ENCODE results near the gene SLC35D1.

DNA sequence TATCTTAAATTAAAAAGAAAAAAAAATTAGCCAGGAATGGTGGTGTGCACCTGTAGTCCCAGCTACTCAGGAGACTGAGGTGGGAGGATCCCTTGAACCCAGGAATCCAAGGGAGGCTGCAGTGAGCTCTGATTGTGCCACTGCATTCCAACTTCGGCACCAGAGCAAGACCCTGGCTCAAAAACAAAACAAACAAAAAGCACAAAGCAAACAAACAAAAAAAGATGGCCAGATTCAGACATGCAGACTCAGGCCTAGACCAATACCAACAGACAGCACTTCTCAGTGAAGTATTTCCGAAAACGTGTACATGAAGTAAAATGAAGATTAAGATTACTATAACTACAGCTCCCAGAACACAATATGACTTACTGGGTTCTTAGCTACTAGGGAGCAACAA lies 10.6 kb downstream of the SLC35D1 start:
- TF ChIP-seq, protein P1, sequence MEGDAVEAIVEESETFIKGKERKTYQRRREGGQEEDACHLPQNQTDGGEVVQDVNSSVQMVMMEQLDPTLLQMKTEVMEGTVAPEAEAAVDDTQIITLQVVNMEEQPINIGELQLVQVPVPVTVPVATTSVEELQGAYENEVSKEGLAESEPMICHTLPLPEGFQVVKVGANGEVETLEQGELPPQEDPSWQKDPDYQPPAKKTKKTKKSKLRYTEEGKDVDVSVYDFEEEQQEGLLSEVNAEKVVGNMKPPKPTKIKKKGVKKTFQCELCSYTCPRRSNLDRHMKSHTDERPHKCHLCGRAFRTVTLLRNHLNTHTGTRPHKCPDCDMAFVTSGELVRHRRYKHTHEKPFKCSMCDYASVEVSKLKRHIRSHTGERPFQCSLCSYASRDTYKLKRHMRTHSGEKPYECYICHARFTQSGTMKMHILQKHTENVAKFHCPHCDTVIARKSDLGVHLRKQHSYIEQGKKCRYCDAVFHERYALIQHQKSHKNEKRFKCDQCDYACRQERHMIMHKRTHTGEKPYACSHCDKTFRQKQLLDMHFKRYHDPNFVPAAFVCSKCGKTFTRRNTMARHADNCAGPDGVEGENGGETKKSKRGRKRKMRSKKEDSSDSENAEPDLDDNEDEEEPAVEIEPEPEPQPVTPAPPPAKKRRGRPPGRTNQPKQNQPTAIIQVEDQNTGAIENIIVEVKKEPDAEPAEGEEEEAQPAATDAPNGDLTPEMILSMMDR (IDR thresholded peaks at IDR 0.05): no peak
- no peak for TF ChIP-seq EZH2 (IDR thresholded peaks at IDR 0.05; ENCODE audit: borderline replicate concordance, insufficient read depth, low read depth, low read length, poor library complexity, severe bottlenecking)
